Cardiac fibroblast (primary cell): ENCODE data around the gene UBFD1.
A peak's percentile ranks its signal among the peaks of the same experiment; 100 is the strongest.

Experiments
- DNase-seq, 2 donors: peaks; one replicate each; pipeline versions ENCODE4 v3.0.0 to v3.0.0-alpha.2; 2010; ENCODE audit warnings: low read depth in 2 of 2
- H3K4me3 ChIP-seq, 2 donors: replicated peaks in 1 of 2; 1 replicate in 1 of 2; 2 replicates in 1 of 2; pipeline ENCODE4 v1.5.1; 2011; ENCODE audit warnings: low read depth in 2 of 2, low read length in 2 of 2, mild to moderate bottlenecking in 2 of 2, moderate library complexity in 1 of 2
- CTCF ChIP-seq: IDR thresholded peaks from one replicate; pipeline ENCODE4 v1.5.1; 2011; ENCODE audit warnings: low read depth, mild to moderate bottlenecking, low read length, inconsistent platforms

Gene UBFD1

GRCh38 chr16:23584186-23585076 is 26.9 kb downstream of the UBFD1 start:
- no peak overlapping the region for H3K4me3 ChIP-seq
- DNase-seq, result peak in 1 of 2 donors; percentile 7
- no peak for TF ChIP-seq CTCF

- no peak for TF ChIP-seq CTCF
- peak; percentile 65 to 88 for DNase-seq
- H3K4me3 ChIP-seq, result no peak overlapping the region
Observed at GRCh38 chr16:23587726-23588125, 30.2 kb downstream of the UBFD1 start.

GRCh38 chr16:23590181-23590580 is 32.7 kb downstream of the UBFD1 start:
- H3K4me3 ChIP-seq, result no peak overlapping the region
- DNase-seq, result no peak
- TF ChIP-seq CTCF, result no peak

- no peak for TF ChIP-seq CTCF
- DNase-seq, result no peak
- no peak overlapping the region for H3K4me3 ChIP-seq
Observed at GRCh38 chr16:23594186-23594585, 36.7 kb downstream of the UBFD1 start.

- peak overlapping the region; percentile 87 to 98 for H3K4me3 ChIP-seq
- no peak for TF ChIP-seq CTCF
- peak in 1 of 2 donors; percentile 5 for DNase-seq
Observed at GRCh38 chr16:23595246-23595950, 37.9 kb downstream of the UBFD1 start.

- peak; percentile 85 to 89 for DNase-seq
- peak within 1 kb of the TSS; percentile 87 to 98 for H3K4me3 ChIP-seq
- TF ChIP-seq CTCF, result peak; percentile 58
Observed at GRCh38 chr16:23595951-23596720, 38.6 kb downstream of the UBFD1 start, which contains the start of gene NDUFAB1. Gene NDUFAB1 (minus strand): TSS chr16:23596316. CDS start chr16:23596290, 26 bp downstream.
